DMS53 (cell line): ENCODE results near the gene NINL.

Experiments
- DNase-seq: peaks from one replicate; lab custom pipeline; 2025; lab: John Stamatoyannopoulos, UW

The NINL gene

DNA sequence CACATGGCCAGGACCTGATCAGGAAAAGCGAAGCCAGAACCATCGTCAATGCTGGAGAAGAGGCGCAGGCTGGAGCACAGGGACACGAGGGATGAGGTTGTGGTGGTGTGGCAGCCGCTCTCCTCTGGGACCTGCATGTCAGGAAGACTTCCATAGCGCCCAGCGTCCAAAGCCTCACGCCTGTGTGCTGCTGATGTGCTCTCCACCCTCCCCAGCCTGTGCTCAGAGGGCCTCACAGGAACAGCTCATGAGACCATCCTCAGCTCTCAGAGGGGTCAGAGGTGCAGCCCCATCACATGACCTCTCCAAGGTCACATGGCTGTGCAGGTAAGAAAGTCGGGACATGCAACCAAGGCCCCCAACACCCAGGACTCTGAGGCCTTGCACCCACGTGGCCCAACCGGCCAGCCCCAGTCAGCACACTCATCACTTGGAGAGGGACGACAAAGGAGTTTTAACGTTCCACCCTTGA lies 84.4 kb downstream of the NINL start:
- no peak for DNase-seq

DNA sequence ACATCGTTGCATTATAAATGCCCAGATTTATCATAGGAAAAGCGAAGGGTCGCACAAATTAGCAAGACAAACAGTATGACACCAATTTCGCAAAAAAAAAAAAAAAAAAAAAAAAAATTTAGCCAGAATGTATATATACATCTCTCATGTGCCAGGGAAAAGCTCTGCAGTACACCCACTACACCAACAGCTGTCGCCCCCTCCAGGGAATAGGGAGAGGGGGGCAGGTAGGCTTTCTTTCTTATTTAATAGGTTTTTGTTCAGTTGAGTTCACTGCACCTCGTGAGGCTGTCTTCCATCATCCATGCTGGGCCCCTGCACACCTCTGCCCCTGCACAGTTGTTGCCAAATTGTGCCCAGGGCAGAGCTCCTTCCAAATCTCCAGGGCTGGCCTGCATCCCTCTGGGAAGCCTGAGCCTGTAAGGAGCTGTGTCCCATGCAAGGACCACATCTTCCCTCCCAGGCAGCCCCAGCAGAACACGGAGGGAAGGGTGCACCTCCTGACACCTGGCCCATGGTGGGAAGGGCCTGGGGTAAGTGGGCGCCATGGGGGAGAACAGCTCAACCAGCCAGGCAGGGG lies 85.4 kb downstream of the NINL start:
- no peak for DNase-seq

DNA sequence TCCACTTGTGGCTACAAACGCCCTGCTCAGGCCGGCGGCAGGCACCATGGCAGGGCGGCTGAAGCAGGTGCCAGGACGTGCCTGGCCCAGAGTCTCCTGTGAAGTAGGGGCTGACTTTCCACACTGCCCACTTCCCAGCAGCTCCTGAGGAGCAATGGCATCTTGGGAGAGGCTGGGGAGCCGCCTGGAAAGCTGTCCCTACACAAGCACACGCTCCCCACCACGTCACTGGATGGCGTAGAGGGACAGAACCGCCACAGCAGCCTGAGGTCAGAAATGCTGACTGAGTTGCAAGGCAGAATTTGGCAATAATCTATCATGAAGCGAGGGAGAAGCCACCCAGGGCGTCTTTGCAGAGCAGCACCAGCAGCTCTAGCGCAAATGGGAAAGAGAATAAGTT lies 86.3 kb downstream of the NINL start:
- DNase-seq, result no peak

DNA sequence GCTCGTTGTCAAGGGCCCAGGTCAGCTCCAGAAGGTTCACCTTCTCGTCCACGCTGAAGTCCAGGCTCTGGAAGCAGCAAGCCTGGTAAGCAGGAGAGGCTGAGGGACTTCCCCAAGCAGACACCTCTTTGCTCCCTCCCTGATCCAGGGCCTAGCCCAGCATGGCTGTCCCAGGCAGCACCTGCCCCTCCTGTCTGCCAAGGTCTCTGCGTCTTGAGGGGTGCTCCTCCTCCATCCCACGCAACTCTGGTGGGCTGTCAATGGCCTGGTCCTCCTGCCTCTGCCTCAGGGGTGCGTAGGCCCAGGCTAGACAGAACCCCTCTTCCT lies 87.1 kb downstream of the NINL start:
- DNase-seq, result no peak

DNA sequence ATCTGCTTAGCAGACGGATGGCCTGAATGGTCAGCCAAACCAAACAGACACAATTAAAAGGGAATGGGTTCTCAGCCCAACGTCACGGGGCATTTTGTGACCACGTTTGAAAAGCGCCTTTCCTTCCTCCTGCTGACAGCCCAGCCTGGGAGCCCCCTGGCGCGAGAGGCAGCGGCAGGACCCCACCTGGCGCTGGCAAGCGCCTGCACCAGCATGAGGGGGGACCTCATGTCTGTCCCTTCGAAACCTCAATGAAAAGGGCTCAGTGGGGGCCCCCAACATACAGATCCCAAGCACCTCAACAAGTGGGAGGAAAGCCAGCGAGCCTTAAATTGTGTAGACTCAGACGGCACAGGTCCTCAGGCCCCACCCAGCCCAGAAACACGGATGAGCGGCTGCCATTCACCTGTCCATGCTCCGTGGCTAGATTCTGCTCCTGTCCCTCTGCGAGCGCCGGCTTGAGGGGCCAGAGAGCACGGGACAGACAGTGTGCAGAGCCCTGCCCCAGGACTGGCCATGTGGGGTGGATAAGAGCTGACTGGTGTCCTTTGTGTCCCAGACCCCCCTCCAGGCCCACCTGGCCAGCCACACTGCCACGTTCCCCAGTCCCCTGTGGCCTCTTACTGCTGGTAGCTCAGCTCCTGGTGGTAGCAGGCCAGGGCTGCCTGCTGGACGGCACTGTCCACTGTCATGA lies 87.6 kb downstream of the NINL start:
- DNase-seq, result no peak

DNA sequence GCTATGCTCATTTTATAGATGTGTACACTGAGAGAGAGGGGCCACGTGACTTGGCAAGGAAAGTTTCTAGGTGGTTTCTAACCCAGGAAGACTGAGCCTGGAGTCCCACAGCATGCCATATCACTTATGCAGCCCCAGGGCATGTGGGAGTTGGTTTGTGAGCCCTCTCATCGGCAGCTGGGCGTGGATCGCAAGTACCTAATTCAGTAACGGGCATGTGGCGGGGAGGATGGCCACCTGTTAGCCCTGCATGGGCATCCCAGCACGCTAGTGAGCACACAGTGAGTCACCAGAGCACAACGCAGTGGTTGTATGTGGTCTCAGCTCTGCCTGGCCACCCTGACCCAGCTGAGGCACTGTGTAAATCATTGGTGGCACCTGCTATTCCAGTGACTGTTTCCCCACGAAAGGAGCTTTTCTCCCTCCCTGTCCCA lies 88.3 kb downstream of the NINL start:
- no peak for DNase-seq

DNA sequence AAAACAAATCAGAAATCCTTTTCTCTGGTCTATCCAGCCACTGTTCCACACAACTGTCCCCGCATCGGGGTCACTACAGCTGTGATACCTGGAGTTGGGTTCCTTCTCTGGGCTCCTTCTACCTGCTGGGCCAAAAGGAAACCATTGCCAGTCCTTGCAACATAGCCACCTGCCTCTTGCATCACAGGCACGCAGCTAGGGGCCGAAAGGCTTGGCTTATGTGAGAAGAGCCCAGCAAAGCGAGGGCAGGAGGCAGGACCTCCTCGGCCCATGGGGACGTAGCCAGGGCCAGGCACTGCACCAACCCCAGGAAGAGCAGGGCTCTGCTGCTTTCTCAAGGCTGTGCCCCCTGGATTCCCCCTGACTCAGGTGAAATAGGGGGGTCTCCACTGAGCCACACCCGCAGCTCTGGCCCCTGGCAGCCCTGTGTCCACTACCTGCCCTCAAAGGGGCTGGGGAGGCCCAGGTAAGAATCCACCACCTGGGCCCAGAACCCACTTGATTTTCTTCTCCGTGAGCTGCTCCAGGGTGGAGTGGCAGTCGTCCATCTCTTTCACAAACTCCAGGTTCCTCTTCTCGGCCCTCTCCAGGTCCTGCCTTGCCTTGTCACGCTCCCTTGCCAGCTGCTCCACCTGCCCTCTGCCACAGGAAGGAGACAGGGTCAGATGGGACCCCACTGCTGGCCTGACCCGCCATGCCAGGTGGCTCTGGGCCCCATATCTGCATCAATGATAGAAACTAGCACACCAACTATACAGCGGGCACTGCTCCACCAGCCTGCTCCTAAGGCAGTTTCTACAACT lies 89.0 kb downstream of the NINL start:
- no peak for DNase-seq

DNA sequence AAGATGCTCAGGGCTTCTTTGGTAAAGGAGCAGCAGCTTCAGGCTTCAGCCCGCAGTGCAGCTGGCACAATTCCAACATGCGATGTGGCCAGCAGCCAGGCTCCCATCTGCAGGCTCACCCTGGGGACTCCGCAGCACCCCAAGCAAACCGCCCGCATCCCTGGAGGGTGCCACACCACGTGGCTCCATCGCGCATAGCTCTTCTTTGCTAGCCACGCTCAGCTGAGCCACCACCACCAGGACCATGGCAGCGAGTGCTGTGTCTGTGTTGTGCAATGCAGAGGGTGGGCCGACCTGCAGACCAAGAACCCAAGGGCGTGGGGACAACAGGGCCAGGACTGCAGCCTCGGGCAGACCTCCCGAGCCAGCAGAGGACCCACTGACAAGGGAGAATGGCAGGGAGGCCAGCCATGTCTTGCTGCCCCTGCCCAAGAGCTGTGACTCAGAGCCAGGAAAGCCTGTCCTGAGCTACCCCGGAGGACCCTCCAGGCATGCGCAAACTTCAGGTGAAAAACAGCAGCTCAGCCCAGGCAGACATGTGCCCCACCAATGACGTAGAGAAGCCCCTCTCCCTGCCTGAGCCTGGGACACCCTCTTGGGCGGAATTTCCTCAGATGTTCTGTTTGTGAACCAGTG lies 90.0 kb downstream of the NINL start:
- no peak for DNase-seq

DNA sequence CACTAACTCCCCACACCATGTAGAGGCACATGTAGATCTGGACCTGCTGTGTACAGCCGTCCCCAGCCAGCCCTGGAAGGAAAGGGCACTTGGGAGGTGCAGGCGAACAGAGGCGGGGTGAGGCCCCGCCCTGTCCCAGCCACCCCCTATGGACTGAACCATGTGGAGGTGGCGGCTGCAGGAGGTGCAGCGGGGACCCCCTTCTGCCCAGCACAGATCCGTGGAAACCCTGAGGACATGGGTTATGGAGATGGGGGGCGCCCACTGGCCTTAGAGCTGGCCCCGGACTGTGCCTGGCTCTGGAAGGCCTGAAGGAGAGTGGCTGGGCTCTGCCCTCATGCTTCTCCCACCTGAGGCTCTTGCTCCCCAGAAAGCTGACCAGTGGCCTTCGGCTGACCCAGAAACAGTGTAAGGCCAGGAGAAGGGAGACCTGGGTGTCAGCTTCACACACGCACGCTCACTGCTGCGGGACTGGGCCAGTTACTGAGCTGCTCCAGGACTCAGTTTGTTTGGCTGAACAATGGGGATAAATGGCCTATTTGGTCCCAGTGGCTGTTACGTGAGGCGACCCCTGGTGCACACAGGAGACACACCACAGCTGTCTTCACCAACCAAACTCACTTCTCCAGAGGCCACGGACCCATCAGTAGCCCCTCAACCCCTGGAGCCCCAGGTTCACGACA lies 90.7 kb downstream of the NINL start:
- DNase-seq, result no peak

DNA sequence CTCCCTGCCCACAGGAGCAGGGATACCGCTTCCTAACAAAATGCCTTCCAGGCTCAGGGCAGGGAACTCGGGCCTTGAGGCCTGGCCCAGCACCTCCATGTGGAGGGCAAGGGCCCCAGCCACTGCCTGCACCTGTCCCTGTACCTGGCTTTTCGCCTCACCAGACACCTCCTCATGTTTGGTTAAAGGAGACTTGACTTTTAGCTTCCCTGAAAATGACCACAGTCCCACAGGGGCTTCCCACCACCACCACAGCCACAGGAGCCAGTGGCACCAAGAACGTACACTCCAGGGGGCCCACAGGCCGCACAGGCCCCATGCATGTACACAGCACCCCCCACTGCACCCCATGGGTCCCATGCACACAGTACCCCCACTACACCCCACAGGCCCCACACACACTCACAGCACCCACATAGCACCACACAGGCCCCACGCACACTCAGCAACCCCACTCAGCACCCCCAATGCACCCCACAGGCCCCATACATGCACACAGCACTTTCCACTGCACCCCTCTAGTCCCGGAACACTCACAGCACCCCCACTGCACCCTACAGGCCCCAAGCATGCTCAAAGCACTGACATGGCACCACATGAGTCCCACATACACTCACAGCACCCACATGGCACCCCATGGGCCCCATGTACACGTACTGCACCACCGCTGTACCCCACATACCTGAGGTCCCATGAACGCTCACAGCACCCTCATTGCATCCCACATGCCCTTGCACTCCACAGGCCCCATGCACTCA lies 91.4 kb downstream of the NINL start:
- DNase-seq, result no peak

DNA sequence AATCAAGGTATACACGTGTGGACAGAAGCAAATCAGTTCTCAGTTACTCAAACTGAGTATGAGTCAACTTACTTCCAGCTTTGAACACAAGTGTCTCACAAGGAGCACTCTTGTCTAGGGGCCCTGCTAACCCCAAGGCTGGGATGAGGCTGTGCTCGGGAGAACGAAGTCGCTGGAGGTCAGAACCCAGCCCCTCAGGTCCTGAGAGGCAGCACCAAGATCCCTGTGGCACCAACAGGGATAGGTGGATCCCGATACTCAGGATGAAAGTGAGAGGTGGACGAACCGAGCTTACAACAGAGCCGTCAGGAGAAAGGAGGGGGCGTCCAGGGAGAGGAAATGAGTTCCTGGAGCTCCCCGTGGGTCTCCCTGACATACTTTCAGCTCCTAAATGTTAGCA lies 92.2 kb downstream of the NINL start:
- no peak for DNase-seq

DNA sequence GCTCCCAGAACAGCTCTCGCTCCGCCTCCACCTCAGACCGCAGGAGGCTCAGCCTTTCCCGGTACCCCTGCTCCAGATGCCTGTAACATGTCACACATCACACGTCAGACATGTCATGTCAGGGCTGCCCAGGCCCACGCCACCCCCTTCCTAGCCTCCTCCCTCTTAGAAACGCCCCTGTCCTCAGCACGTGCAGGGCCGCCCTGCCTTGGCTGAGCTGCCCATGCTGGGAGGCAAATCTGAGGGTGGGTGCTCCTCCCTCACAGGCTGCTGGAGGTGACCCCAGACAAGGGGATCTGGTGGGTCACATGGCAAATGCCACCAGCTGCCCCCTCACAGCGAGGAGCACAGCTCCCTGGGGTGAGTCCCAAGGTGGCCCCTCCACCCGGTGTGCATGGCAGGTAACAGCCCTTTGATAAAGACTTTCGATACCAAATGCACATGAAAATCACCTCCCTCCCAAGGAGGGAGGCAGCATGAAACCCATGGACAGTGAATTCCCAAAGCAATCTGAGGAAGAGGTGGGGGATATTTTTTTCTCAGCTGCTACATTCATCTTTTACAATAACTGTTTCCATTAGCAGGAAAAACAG lies 93.8 kb downstream of the NINL start:
- no peak for DNase-seq

DNA sequence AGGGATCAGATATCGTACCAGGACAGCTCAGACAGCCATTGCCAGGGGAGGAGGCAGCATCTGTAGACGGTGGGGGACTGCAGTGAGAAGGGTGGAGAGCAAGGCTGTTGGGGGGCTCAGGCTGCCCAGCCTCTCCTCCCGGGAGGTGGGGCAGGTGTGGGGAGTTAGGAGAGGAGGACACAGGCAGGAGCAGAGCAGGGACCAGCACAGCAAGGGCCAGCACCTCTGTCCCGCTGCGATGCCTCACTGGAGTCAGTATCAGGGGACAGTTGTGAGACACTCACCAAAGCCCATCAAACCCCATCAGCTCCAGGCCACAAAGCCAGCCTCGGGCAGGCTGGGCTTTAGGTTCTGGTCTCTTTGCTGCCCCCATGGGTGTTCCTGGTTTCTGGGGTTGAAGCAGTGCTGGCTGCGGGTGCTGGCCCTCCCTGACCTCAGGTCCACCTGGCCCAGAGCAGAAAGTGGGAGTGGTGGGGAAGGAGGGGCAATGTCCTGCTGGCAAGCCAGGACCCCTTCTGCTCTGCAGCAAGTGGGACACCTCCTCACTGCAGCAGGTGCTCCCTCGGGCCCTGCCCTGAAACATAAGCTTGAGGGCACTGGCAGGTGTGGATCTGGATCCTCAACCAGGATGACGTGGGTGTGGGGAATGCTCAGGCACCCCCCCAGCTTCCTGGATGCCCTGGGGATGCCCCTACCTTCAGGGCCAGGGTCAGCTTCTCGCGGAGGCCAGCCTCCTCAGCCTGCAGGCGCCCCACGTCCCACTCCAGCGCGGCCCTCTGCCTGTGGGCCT lies 94.5 kb downstream of the NINL start:
- no peak for DNase-seq

DNA sequence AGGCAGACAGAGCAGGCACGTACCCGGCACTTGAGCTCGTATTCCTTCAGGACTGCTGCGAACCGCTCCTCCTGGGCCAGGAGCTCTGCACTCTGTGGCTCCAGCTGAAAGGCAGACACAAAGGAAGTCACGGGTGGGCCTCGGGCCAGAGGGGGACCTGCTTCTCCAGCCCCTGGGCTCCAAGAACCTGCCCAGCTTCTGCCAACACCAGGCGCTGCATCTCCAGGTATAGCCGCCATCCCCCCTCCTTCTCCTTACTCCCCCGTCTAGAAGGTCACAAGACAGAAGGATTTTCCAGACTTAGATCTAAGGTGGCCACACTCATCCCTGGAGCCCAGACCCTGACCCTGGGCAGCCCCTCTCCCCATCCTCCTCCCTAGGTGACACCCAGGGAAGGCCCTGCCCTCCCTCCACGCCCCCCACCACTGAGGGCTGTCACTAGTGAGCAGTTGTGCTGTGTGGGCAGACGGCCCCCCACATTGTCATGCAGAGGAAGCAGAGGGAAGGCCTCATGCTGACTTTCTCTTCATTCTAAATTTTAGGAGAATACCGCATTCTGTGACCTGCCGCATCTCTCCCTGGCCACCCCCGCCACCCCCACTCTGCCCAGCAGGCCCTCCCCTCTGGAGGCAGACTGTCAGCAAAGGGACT lies 96.0 kb downstream of the NINL start:
- DNase-seq, result no peak

DNA sequence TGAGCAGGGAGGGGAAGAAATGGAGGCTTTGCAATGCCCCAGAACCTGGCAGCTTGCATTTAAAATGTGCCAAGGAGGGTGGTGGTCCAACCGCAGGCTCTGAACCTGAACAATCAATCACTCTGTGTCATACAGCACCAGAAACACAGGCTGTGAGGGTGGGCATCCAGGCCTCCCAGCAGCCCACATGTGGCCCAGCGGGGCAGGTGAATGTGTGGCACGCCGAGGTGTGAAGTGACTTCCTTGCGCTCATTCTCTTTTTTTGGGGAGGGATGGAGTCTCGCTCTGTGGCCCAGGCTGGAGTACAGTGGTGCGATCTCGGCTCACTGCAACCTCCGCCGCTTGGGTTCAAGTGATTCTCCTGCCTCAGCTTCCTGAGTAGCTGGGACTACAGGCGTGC lies 97.4 kb downstream of the NINL start:
- no peak for DNase-seq

DNA sequence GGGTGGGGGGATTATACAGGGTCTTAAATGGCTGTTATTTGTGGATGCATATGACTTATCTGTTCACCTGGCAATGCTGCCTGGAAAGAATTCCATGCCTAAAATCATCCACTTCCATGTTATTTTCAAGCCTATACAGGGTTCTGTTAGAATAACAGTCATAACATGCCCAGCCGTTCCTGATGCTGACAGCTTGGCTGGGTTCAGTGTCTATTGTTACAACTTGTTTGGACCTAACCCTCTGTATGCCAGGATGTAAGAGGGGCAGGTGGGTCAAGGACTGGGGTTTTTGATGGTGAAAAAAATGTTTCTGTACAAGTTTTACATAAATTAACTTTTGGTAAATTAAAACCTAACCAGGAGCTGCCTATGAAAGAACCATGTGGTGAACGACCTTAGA lies 98.0 kb downstream of the NINL start:
- no peak for DNase-seq

DNA sequence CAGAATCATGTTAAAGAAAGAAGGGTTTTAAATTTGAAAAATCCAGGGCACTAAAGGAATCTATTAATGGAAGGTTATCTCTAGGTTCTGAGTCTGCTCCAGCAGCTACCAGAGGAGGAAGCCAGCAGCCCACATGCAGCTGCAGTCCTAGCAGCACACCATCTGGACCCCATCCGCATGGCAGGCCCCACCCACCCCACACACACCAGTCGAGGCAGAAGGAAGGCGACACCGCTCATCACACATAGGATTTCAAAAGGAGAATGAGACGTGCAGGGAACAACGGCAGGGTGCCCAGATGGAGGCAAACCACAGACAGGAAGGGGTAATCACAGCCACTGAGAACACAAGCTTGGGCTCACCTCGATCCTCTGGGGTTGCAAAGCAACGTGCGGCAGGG lies 99.0 kb downstream of the NINL start:
- DNase-seq, result no peak

DNA sequence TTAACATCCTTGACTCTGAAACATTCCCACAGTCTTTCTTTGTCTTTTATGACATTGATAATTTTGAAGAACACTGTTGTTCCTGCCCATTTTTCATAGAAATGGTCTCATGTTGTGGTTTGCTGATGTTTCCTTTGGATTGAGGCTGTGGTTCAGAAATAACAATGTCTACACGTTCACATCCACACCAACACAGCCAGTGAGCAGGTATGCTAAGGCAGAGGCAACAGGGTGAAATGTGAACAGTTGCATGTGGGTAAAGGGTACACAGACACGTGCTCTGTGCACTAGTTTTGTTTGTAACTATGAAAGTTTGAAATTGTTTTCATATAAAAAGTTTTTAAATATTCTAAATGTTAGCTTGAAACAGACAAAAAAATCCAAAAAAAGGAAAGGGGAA lies 99.5 kb downstream of the NINL start:
- no peak for DNase-seq

DNA sequence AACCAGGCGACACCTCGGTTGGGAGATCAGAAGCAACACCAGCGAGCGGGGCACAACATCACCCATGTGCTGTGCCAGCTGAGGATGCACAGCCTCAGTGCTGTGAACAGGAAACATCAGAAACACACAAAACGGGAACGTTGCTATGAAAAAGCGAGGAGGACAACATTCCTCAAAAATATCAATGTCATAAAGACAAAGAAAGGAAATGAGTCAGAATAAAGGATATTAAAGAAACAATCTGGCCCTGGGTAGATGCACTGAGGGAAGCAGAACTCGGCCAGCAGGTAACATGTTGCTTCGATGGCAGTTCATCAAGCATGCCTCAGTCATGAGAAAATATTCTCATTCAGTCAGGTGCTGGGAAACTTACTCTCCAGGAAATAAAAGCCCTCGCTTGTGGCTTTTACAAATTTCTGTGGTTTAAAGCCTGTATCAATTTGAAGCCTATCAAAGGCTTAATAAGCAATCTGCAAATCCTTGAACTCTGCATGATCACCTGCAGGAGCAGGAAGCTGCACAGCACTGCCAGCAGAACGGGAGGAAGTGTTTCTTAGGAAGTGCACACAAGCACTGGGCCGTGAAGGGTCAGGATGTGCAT lies 100.3 kb downstream of the NINL start:
- no peak for DNase-seq
